GM18498 (cell line): ENCODE data around the gene CFAP299.

ENCODE experiments used
- ATAC-seq: cut with Tn5 transposase; IDR thresholded peaks from one replicate; pipeline ENCODE4 v1.9.1; 2021; ENCODE audit warnings: mild to moderate bottlenecking, moderate library complexity; ENCODE audit not compliant: unreplicated experiment

The CFAP299 gene

GRCh38 chr4:80387390-80388283, 52.1 kb downstream of the CFAP299 start:
- no peak for ATAC-seq

GRCh38 chr4:80388284-80388607, 52.7 kb downstream of the CFAP299 start:
- ATAC-seq: no peak

- no peak for ATAC-seq
Measured at GRCh38 chr4:80390178-80390577, 54.6 kb downstream of the CFAP299 start.

GRCh38 chr4:80393246-80393969, 57.9 kb downstream of the CFAP299 start:
- ATAC-seq: no peak

- ATAC-seq: no peak
Measured at GRCh38 chr4:80393970-80394250, 58.4 kb downstream of the CFAP299 start.

GRCh38 chr4:80407246-80407645, 71.7 kb downstream of the CFAP299 start:
- no peak for ATAC-seq

- no peak for ATAC-seq
Measured at GRCh38 chr4:80409809-80410208, 74.3 kb downstream of the CFAP299 start.

GRCh38 chr4:80412322-80412721, 76.8 kb downstream of the CFAP299 start:
- ATAC-seq: no peak

GRCh38 chr4:80413086-80413485, 77.6 kb downstream of the CFAP299 start:
- ATAC-seq: no peak

- no peak for ATAC-seq
Measured at GRCh38 chr4:80417019-80417418, 81.5 kb downstream of the CFAP299 start.

GRCh38 chr4:80419946-80420345, 84.4 kb downstream of the CFAP299 start:
- ATAC-seq: no peak

GRCh38 chr4:80420638-80421037, 85.1 kb downstream of the CFAP299 start:
- ATAC-seq: no peak

GRCh38 chr4:80422727-80423404, 87.3 kb downstream of the CFAP299 start:
- peak; percentile 62 for ATAC-seq

- ATAC-seq: no peak
Measured at GRCh38 chr4:80423553-80424224, 88.2 kb downstream of the CFAP299 start.

GRCh38 chr4:80424225-80424581, 88.7 kb downstream of the CFAP299 start:
- ATAC-seq: no peak

- ATAC-seq: no peak
Measured at GRCh38 chr4:80425124-80426100, 89.9 kb downstream of the CFAP299 start.

GRCh38 chr4:80431203-80431965, 95.9 kb downstream of the CFAP299 start:
- ATAC-seq: no peak

GRCh38 chr4:80434238-80434637, 98.7 kb downstream of the CFAP299 start:
- ATAC-seq: no peak

- ATAC-seq: no peak
Measured at GRCh38 chr4:80438016-80438415, 102.5 kb downstream of the CFAP299 start.
